ENCODE data around the gene RHBDD3.
"Not testable (repeated sequence)": the region's sequence is repeated elsewhere in the genome, so short reads cannot be mapped to it uniquely, and the experiment has no call there.

The RHBDD3 gene

GRCh38 chr22:29251981-29252911, 15.5 kb downstream of the RHBDD3 start:
- no peak overlapping the region for H3K9ac ChIP-seq
- H3K27me3 ChIP-seq, result no peaks in the 10 kb centered on the region
- TF ChIP-seq Cebpa-rat (IDR thresholded peaks at IDR 0.05), result no peak
- peaks cover 11% of the 10 kb centered on the region for H3K4me1 ChIP-seq
- no peaks in the 10 kb centered on the region for H3K9me3 ChIP-seq
- H3K27ac ChIP-seq, result no peak overlapping the region
- H3K4me3 ChIP-seq, result no peak overlapping the region
- H3K36me3 ChIP-seq, result no peaks in the 10 kb centered on the region
- H4K20me1 ChIP-seq, result no peaks in the 10 kb centered on the region
- no peak overlapping the region for H3K4me2 ChIP-seq

GRCh38 chr22:29251265-29251664, 16.5 kb downstream of the RHBDD3 start:
- no peaks in the 10 kb centered on the region for H3K36me3 ChIP-seq
- no peak overlapping the region for H3K4me2 ChIP-seq
- H3K27me3 ChIP-seq, result no peaks in the 10 kb centered on the region
- H3K9ac ChIP-seq, result no peak overlapping the region
- no peak overlapping the region for H3K4me3 ChIP-seq
- TF ChIP-seq Cebpa-rat (IDR thresholded peaks at IDR 0.05), result no peak
- peaks cover 11% of the 10 kb centered on the region for H3K4me1 ChIP-seq
- no peaks in the 10 kb centered on the region for H4K20me1 ChIP-seq
- no peaks in the 10 kb centered on the region for H3K9me3 ChIP-seq
- H3K27ac ChIP-seq, result no peak overlapping the region

GRCh38 chr22:29247891-29248290, 19.9 kb downstream of the RHBDD3 start:
- not testable (repeated sequence) for H3K4me2 ChIP-seq, H3K4me3 ChIP-seq, H3K4me1 ChIP-seq, H3K27me3 ChIP-seq, H3K9ac ChIP-seq, H3K9me3 ChIP-seq, H4K20me1 ChIP-seq, H3K36me3 ChIP-seq, H3K27ac ChIP-seq

DNA sequence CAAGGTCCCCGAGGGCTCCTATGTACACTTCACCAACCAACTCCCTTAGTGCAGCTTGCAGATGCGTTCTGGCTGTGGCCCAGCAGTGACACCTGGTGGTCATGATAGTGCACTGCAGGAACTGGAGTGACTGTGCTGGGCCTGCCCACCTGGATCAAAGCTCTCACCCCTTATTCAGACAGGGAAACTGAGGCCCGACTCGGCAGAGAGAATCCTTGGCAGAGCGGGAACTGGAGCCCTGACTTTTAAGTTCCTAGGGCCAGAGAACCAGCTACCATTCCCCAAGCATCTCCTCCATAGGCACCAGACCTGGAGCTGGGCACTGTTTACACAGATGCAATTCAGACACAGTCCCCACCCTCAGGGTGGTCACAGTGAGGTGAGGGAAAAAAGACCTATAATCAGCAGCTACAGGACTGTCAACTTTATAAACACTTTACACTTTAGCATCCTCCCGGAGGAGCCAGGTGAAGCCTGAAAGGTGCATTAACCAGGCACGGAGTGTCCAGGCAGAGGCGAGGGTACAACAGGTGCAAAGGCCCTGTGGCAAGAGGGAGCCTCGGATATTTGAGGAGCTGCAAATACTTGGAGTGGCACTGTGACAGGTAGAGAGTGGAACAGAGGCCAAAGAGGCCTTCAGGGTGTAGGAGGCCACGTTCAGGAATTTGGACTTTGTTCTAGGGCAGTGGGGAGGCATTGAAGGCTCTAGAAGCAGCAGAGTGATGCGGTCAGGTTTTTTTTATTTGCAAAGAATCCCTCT, 22.0 kb downstream of the RHBDD3 start:
- Histone ChIP-seq H3K4me1 (no peaks in the 10 kb centered on the region), H3K27ac (no peak overlapping the region), H4K20me1 (peaks cover 6% of the 10 kb centered on the region; the same call in 1 of the 2 replicates), H3K4me3 (no peak overlapping the region), H3K9ac (no peak overlapping the region), H3K36me3 (no peaks in the 10 kb centered on the region), H3K27me3 (no peaks in the 10 kb centered on the region), H3K9me3 (peaks cover 29% of the 10 kb centered on the region), H3K4me2 (no peak overlapping the region)
- TF ChIP-seq Cebpa-rat (IDR thresholded peaks at IDR 0.05), result no peak

GRCh38 chr22:29244785-29245625, 22.8 kb downstream of the RHBDD3 start:
- no peak for TF ChIP-seq Cebpa-rat (IDR thresholded peaks at IDR 0.05)
- Histone ChIP-seq H3K36me3 (no peaks in the 10 kb centered on the region), H3K4me3 (no peak overlapping the region), H3K27ac (no peak overlapping the region), H3K4me1 (no peaks in the 10 kb centered on the region), H3K9me3 (peaks cover 37% of the 10 kb centered on the region), H3K27me3 (no peaks in the 10 kb centered on the region), H4K20me1 (peaks cover 6% of the 10 kb centered on the region; the same call in 1 of the 2 replicates), H3K9ac (no peak overlapping the region), H3K4me2 (no peak overlapping the region)

DNA sequence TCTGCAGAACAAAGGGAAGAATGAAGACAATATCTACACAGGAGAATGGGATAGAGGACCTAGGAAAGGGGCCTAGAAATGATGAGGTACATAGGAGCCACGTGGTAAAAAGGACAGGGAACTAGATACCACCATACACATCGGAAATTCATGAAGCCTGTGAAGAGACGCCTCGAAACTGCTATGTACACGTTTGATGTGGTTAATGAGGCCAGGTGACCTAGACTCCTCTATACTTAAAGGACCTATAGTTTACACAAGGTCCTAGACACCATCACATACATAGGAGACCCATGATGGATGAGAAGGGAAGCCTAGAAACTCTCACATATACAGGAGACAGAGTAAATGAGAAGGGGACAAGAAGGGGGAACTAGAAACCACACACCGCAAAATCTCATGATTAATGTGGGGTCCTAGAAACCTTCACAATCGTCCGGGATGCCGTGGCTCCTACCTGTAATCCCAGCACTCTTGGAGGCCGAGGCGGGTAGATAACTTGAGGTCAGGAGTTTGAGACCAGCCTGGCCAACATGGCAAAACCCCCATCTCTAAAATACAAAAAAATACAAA, 23.8 kb downstream of the RHBDD3 start:
- H4K20me1 ChIP-seq, result peaks cover 6% of the 10 kb centered on the region; the same call in 1 of the 2 replicates
- no peak for TF ChIP-seq Cebpa-rat (IDR thresholded peaks at IDR 0.05)
- no peak overlapping the region for H3K9ac ChIP-seq
- peaks cover 45% of the 10 kb centered on the region for H3K9me3 ChIP-seq
- no peaks in the 10 kb centered on the region for H3K36me3 ChIP-seq
- no peaks in the 10 kb centered on the region for H3K27me3 ChIP-seq
- H3K4me1 ChIP-seq, result no peaks in the 10 kb centered on the region
- H3K4me3 ChIP-seq, result no peak overlapping the region
- H3K4me2 ChIP-seq, result no peak overlapping the region
- H3K27ac ChIP-seq, result no peak overlapping the region

DNA sequence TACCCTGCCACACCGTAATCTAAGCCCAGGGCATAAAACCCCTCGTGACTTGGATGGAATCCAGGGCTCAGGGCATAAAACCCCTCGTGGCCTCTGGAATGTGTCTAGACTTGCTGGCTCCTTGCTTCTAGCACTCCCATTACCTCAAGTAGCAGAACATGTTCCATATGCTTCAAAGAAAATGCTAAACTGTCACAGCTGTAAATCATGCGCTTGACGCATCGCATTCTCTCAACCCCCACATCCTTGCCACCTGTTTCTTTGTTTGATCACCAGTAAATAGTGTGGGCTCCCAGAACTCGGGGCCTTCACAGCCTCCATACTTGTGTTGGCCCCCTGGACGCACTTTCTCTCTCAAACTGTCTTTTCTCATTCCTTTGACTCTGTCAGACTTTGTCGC, 27.3 kb downstream of the RHBDD3 start:
- H3K9me3 ChIP-seq, result peaks cover 45% of the 10 kb centered on the region
- not testable (repeated sequence) for H3K4me2 ChIP-seq, H3K4me3 ChIP-seq, H3K9ac ChIP-seq, H4K20me1 ChIP-seq, H3K27me3 ChIP-seq, H3K27ac ChIP-seq, H3K36me3 ChIP-seq, H3K4me1 ChIP-seq

GRCh38 chr22:29233277-29233877, 34.4 kb downstream of the RHBDD3 start:
- no peak for TF ChIP-seq Cebpa-rat (IDR thresholded peaks at IDR 0.05)
- Histone ChIP-seq H3K9ac (no peak overlapping the region), H3K27me3 (no peaks in the 10 kb centered on the region), H3K36me3 (no peaks in the 10 kb centered on the region), H3K4me1 (no peaks in the 10 kb centered on the region), H3K4me3 (no peak overlapping the region), H3K4me2 (no peak overlapping the region), H3K9me3 (peaks cover 11% of the 10 kb centered on the region), H3K27ac (no peak overlapping the region), H4K20me1 (no peaks in the 10 kb centered on the region)

Measured in BLaER1 (cell line).